ENCODE data around the gene ZBTB45. TPM values are rescaled to one million over a fixed set of nuclear protein-coding genes. Genes with fewer than 3 reads are reported as not detected.

ZBTB45 gene
- total RNA-seq, 2 donors from 2014 or later = 9.9 to 12.9 TPM

- peaks cover 63% of the 10 kb centered on the region for H3K4me1 ChIP-seq
- DNase-seq = peak in 1 of 4 donors; percentile 13
- peak overlapping the region; percentile 48 to 79 for H3K4me3 ChIP-seq
- H3K36me3 ChIP-seq (replicated peaks in 1 of 2; ENCODE audit: insufficient read depth in 1 of 2, low read depth in 2 of 2) = peaks cover 0 to 4% of the 10 kb centered on the region in 2 donors
- intact Hi-C loops (cut with DNase I) = no loop called here
- no peak for ATAC-seq
- H3K9me3 ChIP-seq = no peaks in the 10 kb centered on the region
- no peaks in the 10 kb centered on the region for H3K27me3 ChIP-seq
- WGBS, 2 donors = 20 to 26% methylated on average over 12 of the region's 12 CpGs
- no peak for TF ChIP-seq CTCF (IDR thresholded peaks at IDR 0.05)
- TF ChIP-seq POLR2A (IDR thresholded peaks at IDR 0.05) = no peak
- peak overlapping the region; percentile 98 to 100 (median 100) for H3K27ac ChIP-seq
Observed at GRCh38 chr19:58557221-58558065, 37.8 kb upstream of the ZBTB45 start.

DNA sequence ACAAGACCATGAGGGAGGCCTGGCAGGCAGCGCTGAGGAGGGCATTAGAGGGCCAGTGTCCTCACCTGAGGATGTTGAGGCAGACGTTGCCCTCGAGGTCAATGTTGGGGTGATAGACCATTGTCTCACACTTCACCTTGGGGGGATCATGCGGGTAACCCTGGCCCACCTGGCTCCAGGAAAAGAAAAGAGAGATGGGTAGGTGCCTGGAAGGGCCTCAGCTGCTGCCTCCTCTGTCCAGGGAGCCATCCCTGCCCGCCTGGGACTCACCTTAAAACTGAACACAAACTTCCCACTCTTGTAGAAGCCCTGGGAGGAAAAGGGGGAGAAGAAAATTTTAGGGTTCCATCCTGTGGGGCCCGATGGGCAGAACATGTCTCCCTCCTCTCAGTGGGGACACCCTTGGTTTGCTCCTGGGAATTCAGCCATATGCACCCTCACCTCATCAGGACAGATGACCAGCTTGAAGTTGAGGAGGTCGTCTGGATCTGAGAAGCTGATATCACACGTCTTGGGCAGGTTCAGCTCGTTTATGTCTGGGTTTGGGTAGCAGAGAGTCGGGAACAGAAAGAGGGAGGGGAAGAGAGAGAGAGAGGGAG is 37.1 kb upstream of the ZBTB45 start:
- whole genome bisulfite sequencing, 2 donors = 44 to 49% methylated on average over 10 of the region's 10 CpGs
- intact Hi-C loops (cut with DNase I) = no loop called here
- DNase-seq = no peak
- Histone ChIP-seq H3K4me3 (no peak overlapping the region), H3K9me3 (no peaks in the 10 kb centered on the region), H3K36me3 (replicated peaks in 1 of 2; ENCODE audit: insufficient read depth in 1 of 2, low read depth in 2 of 2) (peaks cover 0 to 4% of the 10 kb centered on the region in 2 donors), H3K27ac (peak overlapping the region in 2 of 4 donors; percentile 29 to 100), H3K4me1 (peaks cover 56% of the 10 kb centered on the region), H3K27me3 (no peaks in the 10 kb centered on the region)
- no peak for ATAC-seq
- TF ChIP-seq CTCF (IDR thresholded peaks at IDR 0.05) (no peak), POLR2A (IDR thresholded peaks at IDR 0.05) (no peak)

- intact Hi-C loops (cut with DNase I) = no loop called here
- Histone ChIP-seq H3K36me3 (replicated peaks in 1 of 2; ENCODE audit: insufficient read depth in 1 of 2, low read depth in 2 of 2) (peaks cover 4 to 6% of the 10 kb centered on the region in 2 donors), H3K27ac (peak overlapping the region in 3 of 4 donors; percentile 72 to 95 (median 95)), H3K4me3 (no peak overlapping the region), H3K27me3 (no peaks in the 10 kb centered on the region), H3K9me3 (no peaks in the 10 kb centered on the region), H3K4me1 (peaks cover 50% of the 10 kb centered on the region)
- 76 to 91% methylated on average over 11 to 16 of the region's 16 CpGs for WGBS, 2 donors
- peak in 1 of 4 donors; percentile 18 for DNase-seq
- ATAC-seq = no peak
- TF ChIP-seq POLR2A (IDR thresholded peaks at IDR 0.05) (no peak), CTCF (IDR thresholded peaks at IDR 0.05) (no peak)
Observed at GRCh38 chr19:58555920-58556621, 36.5 kb upstream of the ZBTB45 start.

DNA sequence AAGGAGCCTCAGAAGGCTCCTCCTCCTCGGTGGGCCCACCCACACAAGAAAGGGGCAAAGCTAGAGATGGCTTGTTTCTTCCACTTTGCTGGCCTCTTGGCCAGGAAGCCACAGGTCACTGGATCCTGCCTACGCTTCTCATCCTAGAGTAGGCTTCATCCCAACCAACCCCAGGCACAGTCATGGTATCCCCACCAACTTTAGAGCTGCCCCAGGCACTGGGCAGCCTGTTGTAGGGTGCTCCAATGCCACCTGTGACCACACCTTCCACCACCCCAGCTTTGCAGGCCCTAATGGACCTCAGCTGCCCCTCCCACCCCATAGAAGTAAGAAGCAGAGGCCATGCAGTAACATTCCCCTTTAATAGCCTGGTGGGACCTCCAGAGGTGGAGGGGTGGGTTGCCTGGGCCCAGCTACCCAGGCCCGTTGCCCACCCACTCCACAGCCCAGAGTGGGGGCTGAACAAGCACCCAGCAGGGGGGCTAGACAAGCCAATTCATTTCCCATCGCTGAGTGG is 35.8 kb upstream of the ZBTB45 start:
- Histone ChIP-seq H3K4me1 (peaks cover 50% of the 10 kb centered on the region), H3K36me3 (replicated peaks in 1 of 2; ENCODE audit: insufficient read depth in 1 of 2, low read depth in 2 of 2) (peaks cover 4 to 12% of the 10 kb centered on the region in 2 donors), H3K27me3 (no peaks in the 10 kb centered on the region), H3K27ac (peak overlapping the region; percentile 72 to 97 (median 95)), H3K4me3 (no peak overlapping the region), H3K9me3 (no peaks in the 10 kb centered on the region)
- no peak for ATAC-seq
- DNase-seq = no peak
- TF ChIP-seq POLR2A (IDR thresholded peaks at IDR 0.05) (no peak), CTCF (IDR thresholded peaks at IDR 0.05) (no peak)
- intact Hi-C loops (cut with DNase I) = no loop called here
- WGBS, 2 donors = 34 to 70% methylated on average over 2 to 3 of the region's 4 CpGs
